KMS-11 (cell line): Measurements from ENCODE around the gene SLC37A1.

ENCODE experiments used
- H2AFZ ChIP-seq: fragments of 200-600 bp; sonication (generic); 2 replicates; pipeline ENCODE4 v1.6.1; 2016; ENCODE audit warnings: antibody characterized with exemption, mixed run types, low read depth
- H3K27ac ChIP-seq: fragments of 200-600 bp; sonication (generic); 2 replicates; pipeline ENCODE4 v1.6.1; 2016; ENCODE audit warnings: mild to moderate bottlenecking, mixed run types
- H3K27me3 ChIP-seq: fragments of 200-600 bp; sonication (generic); 2 replicates; pipeline ENCODE4 v1.6.1; 2017; ENCODE audit warnings: mild to moderate bottlenecking, low read depth, mixed run types, moderate library complexity; ENCODE audit not compliant: insufficient read depth
- H3K36me3 ChIP-seq: fragments of 200-600 bp; sonication (generic); 2 replicates; pipeline ENCODE4 v1.6.1; 2017; ENCODE audit warnings: mild to moderate bottlenecking, mixed run types; ENCODE audit not compliant: insufficient read depth
- H3K4me1 ChIP-seq: fragments of 200-600 bp; sonication (generic); 2 replicates; pipeline ENCODE4 v1.6.1; 2016; ENCODE audit warnings: mild to moderate bottlenecking, low read depth, mixed run types; ENCODE audit not compliant: poor library complexity, severe bottlenecking
- H3K4me2 ChIP-seq: fragments of 200-600 bp; sonication (generic); 2 replicates; pipeline ENCODE4 v1.7.0; 2016; ENCODE audit warnings: mild to moderate bottlenecking, mixed run types
- H3K4me3 ChIP-seq: fragments of 200-600 bp; sonication (generic); IDR thresholded peaks from 2 replicates; pipeline ENCODE4 v1.6.1; 2017; ENCODE audit warnings: low read depth, low read length, mixed read lengths; ENCODE audit not compliant: insufficient read depth
- H3K79me2 ChIP-seq: fragments of 200-600 bp; sonication (generic); 2 replicates; pipeline ENCODE4 v1.6.1; 2016; ENCODE audit warnings: low read depth, mixed run types; ENCODE audit not compliant: insufficient read depth
- H3K9ac ChIP-seq: fragments of 200-600 bp; sonication (generic); 2 replicates; pipeline ENCODE4 v1.6.1; 2016; ENCODE audit warnings: mild to moderate bottlenecking, mixed run types
- H4K20me1 ChIP-seq: fragments of 200-600 bp; sonication (generic); 2 replicates; pipeline ENCODE4 v1.6.1; 2016; ENCODE audit warnings: mild to moderate bottlenecking, mixed run types; ENCODE audit not compliant: insufficient read depth
- CTCF ChIP-seq: fragments of 200-600 bp; sonication (generic); conservative IDR thresholded peaks from 2 replicates; pipeline ENCODE4 v1.6.1; 2017; ENCODE audit warnings: low read depth, mild to moderate bottlenecking, antibody characterized with exemption, low read length, moderate library complexity, mixed read lengths

SLC37A1 gene

DNA sequence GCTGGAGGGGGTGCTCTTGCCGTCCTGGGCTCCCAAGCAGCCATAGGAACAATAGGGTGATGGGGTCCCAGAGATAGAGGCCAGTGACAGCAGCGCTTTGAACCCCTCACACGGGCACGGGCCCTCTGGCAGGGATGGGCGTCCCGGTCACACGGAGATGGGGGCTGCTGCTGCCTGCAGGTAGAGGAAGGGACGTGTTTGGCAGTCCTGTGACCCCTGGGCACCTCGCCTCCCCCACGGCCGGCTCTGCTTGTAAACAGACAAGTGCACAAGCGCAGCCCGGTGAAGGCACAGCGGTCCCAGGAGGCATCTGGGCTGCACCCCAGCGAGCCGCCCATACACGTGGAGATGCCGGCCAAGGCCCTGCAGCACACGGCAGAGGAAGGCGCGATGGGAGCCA is 103.3 kb downstream of the SLC37A1 start:
- Histone ChIP-seq H3K79me2 (no peaks in the 10 kb centered on the region), H3K4me3 (no peak overlapping the region), H4K20me1 (no peaks in the 10 kb centered on the region), H3K36me3 (no peaks in the 10 kb centered on the region), H3K4me1 (no peaks in the 10 kb centered on the region), H3K4me2 (no peak overlapping the region), H3K9ac (no peak overlapping the region), H2AFZ (no peak overlapping the region), H3K27me3 (peaks cover 47% of the 10 kb centered on the region; the same call in 1 of the 2 replicates), H3K27ac (no peak overlapping the region)
- TF ChIP-seq CTCF: no peak

- H3K36me3 ChIP-seq: no peaks in the 10 kb centered on the region
- no peak overlapping the region for H3K27ac ChIP-seq
- no peak overlapping the region for H3K4me3 ChIP-seq
- no peaks in the 10 kb centered on the region for H3K79me2 ChIP-seq
- no peaks in the 10 kb centered on the region for H4K20me1 ChIP-seq
- peaks cover 52% of the 10 kb centered on the region; the same call in 1 of the 2 replicates for H3K27me3 ChIP-seq
- H3K9ac ChIP-seq: no peak overlapping the region
- no peak overlapping the region for H2AFZ ChIP-seq
- no peak for TF ChIP-seq CTCF
- no peak overlapping the region for H3K4me2 ChIP-seq
- no peaks in the 10 kb centered on the region for H3K4me1 ChIP-seq
Measured at GRCh38 chr21:42617486-42617885, 103.8 kb downstream of the SLC37A1 start.

DNA sequence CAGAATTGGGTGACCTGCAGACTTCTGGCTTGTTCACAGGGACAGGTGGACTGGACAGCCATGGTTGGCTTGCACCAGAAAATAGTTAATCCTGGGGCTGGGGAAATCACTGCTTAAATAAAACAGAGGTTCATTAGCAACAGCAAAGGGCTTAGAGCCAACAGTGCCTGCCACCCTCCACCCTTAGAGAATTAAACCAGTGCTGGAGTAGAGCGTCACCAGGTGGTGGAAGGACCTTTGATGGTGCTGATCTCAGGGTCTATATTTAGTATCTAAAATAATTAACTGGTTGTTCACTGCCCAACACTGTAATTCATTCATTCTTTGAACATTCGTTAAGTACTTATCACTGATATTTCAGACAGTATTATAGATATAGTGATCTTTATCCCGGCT is 105.1 kb downstream of the SLC37A1 start:
- no peaks in the 10 kb centered on the region for H4K20me1 ChIP-seq
- H3K79me2 ChIP-seq: no peaks in the 10 kb centered on the region
- H3K27ac ChIP-seq: no peak overlapping the region
- no peak overlapping the region for H2AFZ ChIP-seq
- H3K4me3 ChIP-seq: no peak overlapping the region
- H3K36me3 ChIP-seq: no peaks in the 10 kb centered on the region
- TF ChIP-seq CTCF: no peak
- no peak overlapping the region for H3K4me2 ChIP-seq
- no peak overlapping the region for H3K9ac ChIP-seq
- no peaks in the 10 kb centered on the region for H3K4me1 ChIP-seq
- peaks cover 61% of the 10 kb centered on the region; the same call in 1 of the 2 replicates for H3K27me3 ChIP-seq

DNA sequence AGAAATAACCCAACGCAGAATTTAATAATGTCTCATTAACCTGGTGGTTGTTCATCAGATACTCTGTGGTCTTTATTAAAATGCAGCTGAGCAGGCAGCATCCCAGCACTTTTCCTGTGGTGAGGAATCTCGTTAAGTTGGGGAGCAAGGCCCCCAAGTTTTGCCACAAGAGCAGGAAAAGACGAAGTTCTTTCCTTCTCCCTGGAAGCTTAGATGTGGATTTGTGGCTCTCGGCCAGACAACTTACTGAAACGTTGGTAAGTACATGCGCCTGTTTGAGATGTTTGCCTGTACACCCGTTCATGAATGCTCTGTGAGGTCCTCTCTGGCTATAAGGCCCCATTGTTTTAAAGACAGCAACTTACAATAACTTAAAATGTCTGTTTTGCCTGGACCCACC is 105.5 kb downstream of the SLC37A1 start:
- H3K4me2 ChIP-seq: no peak overlapping the region
- no peaks in the 10 kb centered on the region for H3K79me2 ChIP-seq
- no peaks in the 10 kb centered on the region for H3K36me3 ChIP-seq
- no peak overlapping the region for H3K27ac ChIP-seq
- H2AFZ ChIP-seq: no peak overlapping the region
- peaks cover 65% of the 10 kb centered on the region; the same call in 1 of the 2 replicates for H3K27me3 ChIP-seq
- no peak overlapping the region for H3K4me3 ChIP-seq
- no peaks in the 10 kb centered on the region for H3K4me1 ChIP-seq
- no peaks in the 10 kb centered on the region for H4K20me1 ChIP-seq
- H3K9ac ChIP-seq: no peak overlapping the region
- TF ChIP-seq CTCF: no peak
